Left forelimb (tissue), 1 donor: ENCODE measurements around the gene GSX2.
A peak's percentile ranks its signal among the peaks of the same experiment; 100 is the strongest.

Experiments used
- DNase-seq: peaks from one replicate; pipeline ENCODE4 v3.0.0-alpha.2; 2018; ENCODE audit warnings: low spot score

Gene GSX2

DNA sequence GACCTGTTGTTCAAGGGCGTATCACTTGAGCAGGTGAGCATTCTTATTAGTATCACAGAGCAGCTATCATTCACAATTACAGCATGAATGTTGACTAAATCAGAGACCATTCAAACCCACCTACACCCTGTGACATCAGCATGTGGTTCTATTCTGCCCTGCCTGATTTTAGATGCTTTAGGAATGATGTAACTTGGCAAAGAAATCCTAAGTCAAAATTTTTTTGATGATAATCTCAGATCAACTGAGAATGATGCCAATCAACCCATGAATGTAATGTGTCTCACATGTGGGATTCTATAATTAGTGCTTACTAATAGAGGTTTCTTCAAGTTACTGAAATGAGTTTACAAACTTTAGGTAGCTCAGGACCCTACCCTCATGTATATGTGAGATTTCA, 22.2 kb upstream of the GSX2 start:
- DNase-seq, result no peak

DNA sequence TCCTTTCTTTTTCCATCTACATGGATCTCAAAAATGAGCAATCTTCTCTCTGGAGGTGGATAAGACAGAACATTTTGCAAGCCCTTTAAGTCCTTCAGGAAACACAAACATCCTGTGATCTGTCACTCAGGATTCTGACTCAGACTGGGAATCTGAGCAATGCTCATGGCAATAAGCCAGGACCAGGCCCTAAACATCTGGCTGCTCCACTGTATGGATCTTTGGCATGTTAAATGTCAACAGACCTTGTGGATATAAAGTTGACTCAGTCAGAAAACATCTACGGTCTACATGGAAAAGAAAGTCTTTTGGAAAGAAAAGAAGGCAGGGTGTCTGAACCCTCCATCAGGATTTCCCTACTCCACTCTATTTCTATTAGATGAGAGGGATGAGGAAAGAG, 17.8 kb upstream of the GSX2 start:
- DNase-seq, result no peak

DNA sequence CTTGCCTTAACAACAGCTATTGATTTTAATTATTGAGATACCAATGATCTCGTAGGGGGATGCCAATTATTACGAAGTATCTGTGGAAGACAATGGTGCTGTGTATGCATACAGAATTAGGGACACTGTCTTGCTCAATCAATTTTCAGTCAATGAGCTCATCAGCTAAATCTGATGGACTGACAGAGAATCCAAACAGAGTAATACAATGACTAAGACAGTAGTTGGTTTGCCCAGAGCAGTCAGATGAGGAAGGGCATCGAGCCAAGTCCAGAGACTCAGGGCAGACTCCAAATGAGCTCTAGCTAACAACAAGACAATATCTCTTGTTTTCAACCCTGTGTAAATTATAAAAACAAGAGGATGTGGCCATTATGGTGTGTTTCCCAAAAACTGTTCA, 14.7 kb upstream of the GSX2 start:
- DNase-seq, result no peak

DNA sequence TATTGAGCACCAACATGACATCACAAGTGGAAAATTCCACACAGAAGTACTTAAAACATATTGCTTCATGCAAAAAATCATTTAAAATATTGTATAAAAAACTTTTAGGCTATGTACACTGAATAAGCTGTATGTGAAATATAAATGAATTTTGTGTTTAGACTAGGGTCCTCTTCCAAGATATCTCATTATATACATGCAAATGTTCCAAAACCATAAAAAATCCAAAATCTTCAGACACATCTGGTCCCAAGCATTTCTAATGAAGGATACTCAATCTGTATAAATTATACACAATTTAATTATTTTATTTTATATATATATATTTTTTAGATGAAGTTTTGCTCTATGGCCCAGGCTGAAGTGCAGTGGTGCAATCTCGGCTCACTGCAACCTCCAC, 10.1 kb upstream of the GSX2 start:
- no peak for DNase-seq

DNA sequence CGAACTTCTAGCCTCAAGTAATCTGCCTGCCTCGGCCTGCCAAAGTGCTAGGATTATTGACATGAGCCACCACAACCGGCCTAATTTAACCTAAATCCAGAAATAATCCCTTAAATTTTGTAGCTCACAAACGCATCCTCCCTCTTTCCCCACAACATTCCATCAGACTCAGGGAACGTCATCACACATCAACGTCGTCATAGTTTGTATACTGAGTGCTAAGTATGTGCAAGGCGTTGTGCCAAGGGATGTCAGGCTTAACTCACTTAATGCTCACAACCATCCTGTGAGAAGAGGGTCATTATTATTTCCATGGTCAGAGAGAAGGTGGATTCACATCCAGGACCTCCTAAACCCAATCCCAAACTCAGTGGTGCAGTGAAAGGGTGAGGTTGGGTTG, 9.6 kb upstream of the GSX2 start:
- no peak for DNase-seq

DNA sequence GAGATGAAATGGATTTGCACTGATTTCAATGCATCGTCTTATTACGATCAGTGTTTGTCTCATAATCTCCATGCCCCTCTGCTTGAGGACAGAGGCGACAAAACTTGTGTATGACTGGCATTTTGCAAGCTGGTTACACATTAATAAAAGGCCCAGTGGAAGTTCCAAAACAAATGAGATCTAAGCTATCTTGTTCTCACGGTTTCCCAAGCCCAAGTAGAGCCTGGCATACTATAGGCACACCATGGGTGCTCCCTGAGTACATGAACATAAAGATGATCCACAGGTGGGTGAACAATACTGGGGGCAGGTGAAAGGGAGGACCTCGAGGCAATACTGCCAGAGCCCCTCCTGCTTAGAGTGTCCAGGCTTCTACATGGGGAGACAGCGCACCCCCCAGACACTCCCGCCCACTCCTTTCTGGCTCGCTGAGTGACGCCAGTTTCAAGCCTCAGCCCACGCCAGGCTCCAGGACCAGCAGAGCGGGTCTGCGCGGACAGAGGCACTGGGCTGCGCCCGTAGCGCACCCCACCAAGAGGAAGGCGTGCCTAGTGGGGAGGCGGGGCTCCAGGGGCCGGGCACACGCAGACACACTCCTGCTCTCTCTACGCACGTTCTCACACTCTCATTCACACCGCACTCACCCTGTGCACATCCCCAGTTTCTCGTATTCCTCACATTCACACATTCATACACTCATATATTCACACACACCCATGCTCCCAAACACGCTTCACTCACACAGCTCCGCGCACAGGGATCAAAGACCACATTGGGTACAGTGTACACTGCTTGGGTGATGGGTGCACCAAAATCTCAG, 8.9 kb upstream of the GSX2 start:
- DNase-seq, result no peak

DNA sequence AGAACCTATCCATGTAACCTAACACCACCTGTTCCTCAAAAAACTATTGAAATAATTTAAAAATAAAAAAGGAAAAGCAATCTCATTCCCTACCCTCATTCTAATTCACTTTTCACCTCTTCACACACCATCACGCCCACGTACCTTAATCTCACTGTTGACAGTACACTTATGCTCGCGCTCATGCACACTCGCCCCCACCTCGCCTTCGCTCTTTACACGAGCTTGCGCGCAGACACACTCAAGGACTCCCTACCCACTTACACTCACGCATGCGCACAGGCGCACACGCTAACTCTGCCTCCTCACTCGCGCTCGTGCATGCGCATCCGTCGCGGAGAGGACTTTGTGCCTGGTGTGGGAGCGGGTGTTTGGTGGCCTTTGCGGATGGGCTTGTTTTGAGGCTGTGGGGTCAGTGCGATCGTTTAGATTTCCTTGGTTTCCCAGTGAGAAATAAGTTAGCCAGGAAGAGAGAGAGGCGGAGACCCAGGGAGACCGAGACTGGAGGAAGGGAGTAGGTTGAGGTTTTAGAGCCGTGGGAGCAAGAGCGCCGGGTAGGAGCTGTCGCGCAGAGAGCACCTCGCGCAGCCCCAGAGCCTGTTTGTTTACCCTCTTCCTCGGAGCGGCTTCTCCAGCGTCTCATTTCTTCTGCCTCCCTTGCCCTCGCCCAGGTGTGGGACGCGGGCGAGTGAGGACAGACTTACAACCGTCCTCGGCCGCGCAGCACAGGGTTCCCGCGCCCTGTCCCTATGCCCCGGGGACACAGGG, 8.1 kb upstream of the GSX2 start:
- peak; percentile 78 for DNase-seq

DNA sequence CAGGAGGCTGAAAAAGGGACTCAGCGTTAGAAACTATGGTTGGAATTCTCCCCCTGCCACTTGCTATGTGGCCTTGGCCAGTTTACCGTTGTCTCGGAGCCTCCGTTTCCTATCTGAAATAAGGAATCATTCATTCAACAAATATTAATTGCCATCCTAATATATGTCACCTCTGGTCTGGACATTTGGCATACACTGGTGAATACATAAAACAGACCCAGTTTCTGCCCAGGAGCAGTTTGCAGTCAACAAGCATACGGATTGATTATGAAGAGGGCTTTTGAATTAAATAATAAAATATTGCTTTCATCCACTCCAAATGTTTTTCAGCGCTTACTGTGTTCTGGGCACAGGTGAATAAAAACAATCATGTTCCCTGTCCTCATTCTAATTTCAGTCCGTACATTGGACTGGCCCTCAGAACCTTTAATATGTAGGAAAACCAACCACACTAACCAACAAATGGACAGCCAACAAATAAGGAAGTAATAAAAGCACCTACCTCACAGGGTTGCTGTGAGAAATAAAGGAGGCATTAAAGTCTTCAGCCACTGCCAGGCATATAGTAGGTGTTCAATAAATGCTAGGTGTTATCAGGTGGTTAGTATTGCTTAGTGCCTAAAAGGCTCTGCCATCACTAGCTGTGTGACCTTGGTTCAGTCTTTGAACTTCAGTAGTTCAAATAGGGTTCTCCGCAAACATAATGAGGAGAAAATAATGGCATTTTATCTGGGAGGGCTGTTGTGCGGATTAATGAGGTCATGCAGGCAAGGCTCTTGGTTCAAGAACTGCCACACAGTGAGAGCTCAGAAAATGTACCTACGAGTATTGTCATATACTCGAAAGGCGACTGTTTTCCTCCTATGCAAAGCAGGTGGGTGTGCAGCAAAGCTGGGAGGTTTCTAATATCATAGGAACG, 7.3 kb upstream of the GSX2 start:
- no peak for DNase-seq

DNA sequence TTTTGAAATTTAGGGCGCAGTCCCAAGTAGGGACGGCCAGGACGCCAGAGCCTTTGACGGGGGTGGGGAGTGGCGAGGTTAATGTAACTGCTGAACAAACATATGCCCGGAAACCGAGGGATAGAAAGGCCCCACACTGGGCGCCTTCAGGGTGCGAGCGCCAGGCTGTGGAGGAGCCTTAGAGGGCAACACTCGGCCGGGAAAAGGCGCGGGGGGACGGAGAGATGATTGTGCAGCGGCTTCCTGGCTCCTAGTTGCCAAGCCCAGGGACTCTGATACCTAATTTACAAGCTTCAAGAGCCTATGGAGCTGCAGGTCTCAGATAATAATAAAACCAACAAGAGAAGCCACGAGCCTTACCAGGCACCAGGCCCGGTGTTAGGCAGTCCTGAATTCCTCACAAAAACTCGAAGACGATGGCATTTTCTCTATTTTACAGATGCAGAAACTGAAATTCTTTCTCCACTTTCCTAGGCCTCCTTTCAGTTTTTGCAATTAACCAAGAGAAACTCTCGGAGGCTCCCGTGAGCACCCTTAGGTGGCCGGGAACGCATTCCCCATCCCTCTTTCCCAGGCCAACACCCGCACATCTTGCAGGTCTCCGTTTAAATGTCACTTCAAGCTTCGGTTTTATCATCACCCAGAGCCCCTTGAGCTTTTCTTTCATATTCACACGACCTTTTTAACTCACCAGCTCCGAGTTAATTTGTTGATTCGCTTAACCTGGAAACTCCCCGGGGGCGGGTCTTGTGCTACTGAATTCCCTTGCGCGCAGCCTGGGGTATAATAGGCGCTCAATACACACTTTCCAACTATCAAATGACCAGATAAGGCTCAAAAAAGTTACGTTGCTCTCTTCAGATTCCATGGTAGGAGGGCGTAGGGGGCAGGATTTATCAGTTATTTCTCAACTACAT, 6.4 kb upstream of the GSX2 start:
- DNase-seq, result no peak

DNA sequence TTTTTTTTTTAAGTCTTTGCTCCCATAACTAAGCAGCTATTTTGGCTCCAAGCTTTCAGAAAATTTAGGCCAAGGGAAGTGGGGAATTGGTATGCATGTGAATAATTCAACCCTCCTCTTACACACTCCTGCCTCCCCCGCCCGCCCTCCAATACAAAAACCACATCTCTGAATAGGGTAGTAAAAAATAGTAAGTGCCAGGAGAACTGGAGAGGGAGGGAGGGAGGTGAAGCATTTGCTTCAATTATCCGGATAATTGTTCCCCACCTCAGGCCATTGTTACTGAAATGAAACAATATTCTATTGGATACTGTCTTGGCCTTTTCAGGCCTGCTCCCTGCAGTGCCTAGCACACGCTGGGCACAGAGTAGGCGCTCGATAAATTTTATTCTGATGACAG, 5.5 kb upstream of the GSX2 start:
- no peak for DNase-seq

DNA sequence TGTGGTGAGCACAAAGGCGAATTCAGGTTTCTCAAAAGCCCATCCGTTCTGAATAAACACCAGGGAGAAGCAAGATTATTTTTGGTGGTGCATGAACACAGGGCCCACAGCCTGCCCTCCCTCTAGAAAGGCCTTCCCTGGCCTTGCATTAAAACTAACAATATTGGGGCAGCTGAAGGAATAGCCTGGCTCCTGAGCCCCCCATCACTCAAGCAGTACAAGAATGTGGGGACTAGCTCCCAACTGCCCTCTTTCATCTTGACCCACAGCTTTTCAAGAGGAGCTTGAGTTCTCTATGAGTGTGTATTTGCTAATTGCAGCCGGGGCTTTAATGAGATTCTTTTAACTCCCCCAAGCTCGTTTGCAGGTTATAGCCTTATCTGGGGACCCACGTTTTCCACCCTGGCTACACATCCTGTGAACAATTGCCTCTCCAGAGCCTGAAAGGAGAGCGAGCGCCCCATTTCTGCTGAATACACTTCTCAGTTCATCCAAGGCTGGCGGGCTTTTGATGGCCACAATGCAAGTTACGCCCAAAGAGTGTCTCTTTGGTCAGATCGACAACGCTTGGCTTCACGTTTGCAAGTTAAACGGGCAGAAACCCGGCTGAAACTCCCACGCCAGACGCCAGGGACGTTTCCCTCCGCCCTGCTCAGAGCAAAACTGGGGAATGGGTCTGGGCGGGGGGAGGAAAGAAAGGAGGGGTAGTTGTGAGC, 4.7 kb upstream of the GSX2 start:
- DNase-seq, result no peak

DNA sequence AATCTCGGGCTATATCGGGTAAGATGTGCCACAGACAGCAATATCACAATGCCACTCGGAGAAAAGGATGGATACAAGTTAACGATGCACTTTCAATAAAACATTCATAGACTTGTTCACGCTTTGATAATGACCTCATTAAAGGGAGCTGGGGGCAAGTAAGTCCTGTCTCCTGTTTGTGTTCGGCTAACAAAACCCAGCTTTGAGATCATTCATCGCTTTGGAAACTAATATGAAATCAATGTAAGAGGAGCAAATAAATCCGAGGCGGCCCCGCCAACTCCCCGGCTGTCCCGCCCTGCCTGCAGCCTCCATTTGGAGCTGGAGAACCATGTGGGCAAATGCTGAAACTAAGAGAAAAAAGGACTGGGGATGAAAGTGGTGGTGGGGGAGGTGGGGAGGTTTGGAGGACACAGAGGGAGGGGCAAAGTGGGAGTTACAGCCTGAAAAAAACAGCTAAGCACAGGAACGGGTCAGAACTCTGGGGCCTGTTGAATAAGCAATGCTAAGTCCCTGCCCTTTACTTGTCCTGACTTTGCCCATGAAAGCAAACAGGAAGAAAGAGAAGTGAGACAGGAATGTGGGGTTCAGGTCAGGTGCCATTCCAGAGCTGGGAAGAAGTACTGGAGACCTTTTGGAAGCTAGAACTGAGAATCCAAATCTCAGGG, 3.5 kb upstream of the GSX2 start:
- DNase-seq, result no peak

DNA sequence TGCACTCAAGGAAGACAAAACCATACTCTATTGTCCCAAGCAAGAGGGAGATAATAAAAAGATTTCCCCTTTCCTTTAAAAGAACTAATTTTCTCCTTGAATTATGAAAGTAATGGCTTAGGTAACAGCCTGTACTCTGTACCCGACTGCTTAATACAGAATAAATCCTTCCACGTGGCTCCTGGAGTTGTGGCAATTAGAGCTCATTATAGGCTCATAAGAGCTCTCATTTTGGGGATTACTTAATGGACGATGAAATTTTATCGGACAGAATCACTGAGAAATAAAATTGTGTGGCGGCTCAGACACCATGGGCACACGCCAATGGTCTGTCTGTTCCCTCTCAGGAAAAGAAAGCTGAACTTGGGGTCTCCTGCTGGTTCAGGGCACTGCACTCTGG, 2.8 kb upstream of the GSX2 start:
- no peak for DNase-seq

DNA sequence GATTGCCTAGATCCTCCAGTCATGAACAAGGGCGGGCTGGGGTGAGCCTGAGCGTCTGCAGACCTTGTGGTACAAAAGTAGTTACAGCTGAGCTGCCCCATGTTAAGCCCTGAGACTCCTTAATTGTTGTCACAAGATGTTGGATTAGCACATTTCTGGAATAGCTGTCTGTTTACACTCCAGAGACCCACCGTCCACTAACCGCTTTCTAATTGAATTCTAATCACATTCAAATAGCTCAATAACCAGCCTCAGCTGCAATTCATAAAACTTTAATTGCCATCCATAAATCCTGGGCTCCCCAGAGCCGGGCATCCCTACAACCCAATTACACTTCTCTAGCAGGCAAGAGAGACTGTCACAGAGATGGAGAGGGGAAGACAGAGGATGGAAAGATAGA, 1.6 kb upstream of the GSX2 start:
- no peak for DNase-seq

DNA sequence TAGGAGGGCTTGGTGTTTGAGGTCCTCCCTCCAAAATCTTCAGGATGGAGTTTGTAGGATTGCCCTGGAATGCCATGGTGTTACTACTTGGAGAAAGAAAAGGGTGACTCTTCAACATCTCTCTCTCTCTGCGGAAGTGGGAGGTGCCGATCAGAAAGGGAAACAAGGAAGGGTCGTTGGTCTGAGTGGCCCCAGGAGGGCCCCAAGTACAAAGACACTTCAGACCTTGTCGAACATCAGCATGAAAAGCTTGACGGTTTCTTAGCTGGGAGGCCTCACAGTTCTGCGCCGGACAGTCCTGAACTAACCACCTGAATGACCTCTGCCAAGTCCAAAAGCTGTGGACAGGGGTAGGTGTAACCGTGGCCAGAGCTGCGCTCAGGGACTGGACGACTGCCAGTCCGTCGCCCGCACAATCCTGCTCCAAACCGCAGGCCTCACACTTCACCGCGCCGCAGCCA, 646 bp upstream of the GSX2 start:
- DNase-seq, result no peak

DNA sequence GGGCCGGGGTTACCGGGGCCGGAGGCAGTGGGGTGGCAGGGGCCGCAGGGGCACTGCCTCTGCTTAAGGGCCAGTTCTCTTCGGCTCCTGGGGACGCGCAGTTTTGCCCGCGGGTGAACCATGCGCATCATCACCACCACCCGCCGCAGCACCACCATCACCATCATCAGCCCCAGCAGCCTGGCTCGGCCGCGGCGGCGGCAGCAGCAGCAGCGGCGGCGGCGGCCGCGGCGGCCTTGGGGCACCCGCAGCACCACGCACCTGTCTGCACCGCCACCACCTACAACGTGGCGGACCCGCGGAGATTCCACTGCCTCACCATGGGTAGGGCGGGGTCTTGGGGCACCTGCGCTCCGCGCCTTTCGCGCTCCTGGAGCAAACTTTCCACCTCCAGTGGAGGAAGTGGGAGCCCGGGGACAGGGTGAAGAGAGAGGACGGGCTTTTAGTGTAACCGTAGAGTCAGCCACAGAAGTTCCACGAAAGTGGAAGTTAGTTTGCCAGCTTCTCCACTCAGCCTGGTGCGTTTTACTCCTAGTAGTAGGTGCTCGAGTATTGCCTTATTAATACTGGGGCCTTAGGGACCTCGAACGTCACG, 729 bp downstream of the GSX2 start:
- DNase-seq, result no peak

DNA sequence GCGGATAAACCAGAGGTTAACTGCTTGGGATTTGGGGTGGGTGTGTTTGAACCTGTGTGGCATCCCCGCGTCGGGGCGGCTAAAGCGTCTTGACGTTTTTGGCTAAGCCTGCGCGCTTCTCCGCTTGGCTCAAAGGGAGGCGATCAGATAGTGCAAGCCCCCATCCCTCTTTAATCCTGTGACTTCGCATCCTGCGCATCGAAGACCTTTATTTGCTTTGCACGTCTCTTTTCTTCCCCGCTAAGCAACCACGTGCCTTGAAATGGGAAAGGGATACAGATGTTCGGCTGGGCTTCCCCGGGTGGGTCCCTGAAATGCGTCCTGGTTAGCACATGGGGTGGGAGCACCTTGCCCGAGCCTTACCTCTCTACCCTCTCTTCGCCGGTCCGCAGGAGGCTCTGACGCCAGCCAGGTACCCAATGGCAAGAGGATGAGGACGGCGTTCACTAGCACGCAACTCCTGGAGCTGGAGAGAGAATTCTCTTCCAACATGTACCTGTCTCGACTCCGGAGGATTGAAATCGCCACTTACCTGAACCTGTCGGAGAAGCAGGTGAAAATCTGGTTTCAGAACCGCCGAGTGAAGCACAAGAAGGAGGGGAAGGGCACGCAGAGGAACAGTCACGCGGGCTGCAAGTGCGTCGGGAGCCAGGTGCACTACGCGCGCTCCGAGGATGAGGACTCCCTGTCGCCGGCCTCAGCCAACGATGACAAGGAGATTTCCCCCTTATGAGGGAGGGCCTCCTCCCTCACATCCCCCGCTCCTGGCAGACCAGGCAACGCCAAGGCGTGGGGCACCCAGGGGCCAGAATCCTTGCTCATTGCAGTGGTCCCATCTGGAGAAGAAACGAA, 1.5 kb downstream of the GSX2 start:
- DNase-seq, result no peak

DNA sequence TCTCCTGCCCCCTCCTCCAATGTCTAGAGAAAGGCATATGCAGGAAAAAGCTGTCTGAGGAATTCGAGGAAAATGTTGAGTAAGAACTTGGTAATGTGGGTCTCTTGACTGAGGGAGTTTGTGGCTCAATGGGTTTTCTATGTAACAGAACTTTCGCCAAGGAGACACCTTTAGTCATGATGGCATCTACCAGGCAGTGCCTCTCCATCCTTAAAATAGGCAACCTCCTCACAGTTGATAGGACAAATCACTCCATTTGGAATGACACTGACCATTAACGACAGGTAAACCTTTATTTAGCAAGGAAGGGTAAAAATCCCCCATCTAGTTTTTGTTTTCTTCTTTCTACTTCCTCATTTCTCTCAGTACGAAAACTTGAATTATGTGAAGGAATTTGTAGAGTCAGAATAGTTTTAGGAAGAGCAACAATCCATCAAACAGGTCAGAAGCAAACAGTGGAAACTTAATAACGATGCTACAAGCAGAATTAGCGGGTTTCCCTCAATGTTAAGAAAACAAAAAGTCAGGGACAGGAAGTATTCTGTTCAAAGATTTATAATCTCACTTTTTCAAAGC, 2.7 kb downstream of the GSX2 start:
- no peak for DNase-seq
